GM12878 (cell line): Measurements from ENCODE around the gene PSMC3. TPM values are rescaled to one million over a fixed set of nuclear protein-coding genes. Genes with fewer than 3 reads are reported as not detected.

Source experiments
- ATAC-seq: fragments of 200-7000 bp; cut with Tn5 transposase; 3 replicates; pipeline ENCODE4 v1.9.1; 2020; ENCODE audit warnings: mild to moderate bottlenecking, moderate library complexity
- BruUV-seq: library from RNA; stranded (reverse); fragments of 400-500 nt; replicated peaks from 2 replicates; lab custom pipeline; 2021; lab: Mats Ljungman, UMichigan
- CTCF ChIA-PET: fragments of 300-600 bp; sonication (Branson Sonifier 250); formaldehyde crosslinking; extraction: SDS; loops from one replicate; lab custom pipeline; 2021; ENCODE audit warnings: inconsistent platforms; lab: Yijun Ruan, JAX
- POLR2A ChIA-PET: fragments of 350-600 bp; formaldehyde crosslinking; extraction: SDS; loops from one replicate; lab custom pipeline; 2021; ENCODE audit warnings: inconsistent platforms; lab: Charles Lee
- RAD21 ChIA-PET: fragments of 300-600 bp; sonication (Branson Sonifier 250); formaldehyde crosslinking; loops from one replicate; lab custom pipeline; 2023; ENCODE audit warnings: antibody characterized with exemption; ENCODE audit not compliant: unreplicated experiment; lab: Charles Lee
- SMC1A ChIA-PET: fragments of 300-600 bp; sonication (Branson Sonifier 250); formaldehyde crosslinking; loops from one replicate; lab custom pipeline; 2023; ENCODE audit not compliant: unreplicated experiment, uncharacterized antibody; lab: Charles Lee
- DNase-seq: peaks from one replicate; pipeline ENCODE4 v3.0.0-alpha.2; 2011; ENCODE audit warnings: low read depth, low spot score
- FAIRE-seq: peaks from 3 replicates; lab custom pipeline; 2011; peaks lifted over from hg19 to GRCh38; lab: Jason Lieb, UNC
- H2AFZ ChIP-seq: 2 replicates; pipeline ENCODE4 v1.6.0; 2011; ENCODE audit warnings: low read depth, low read length, control low read depth; ENCODE audit not compliant: control insufficient read depth
- H3K27ac ChIP-seq: 2 replicates; pipeline ENCODE4 v1.5.1; 2011; ENCODE audit warnings: control low read depth; ENCODE audit not compliant: control insufficient read depth, insufficient read depth
- H3K27me3 ChIP-seq, 2 experiments: replicated peaks in 1 of 2; 2 replicates each; pipeline versions ENCODE4 v1.6.0 to v1.6.1; 2011; ENCODE audit warnings: low read length in 1 of 2; ENCODE audit not compliant: control insufficient read depth in 2 of 2, insufficient read depth in 2 of 2
- H3K36me3 ChIP-seq, 2 experiments: 2 replicates each; pipeline ENCODE4 v1.5.1; 2011; ENCODE audit warnings: low read length in 1 of 2; ENCODE audit not compliant: control insufficient read depth in 2 of 2, insufficient read depth in 2 of 2
- H3K4me1 ChIP-seq: 2 replicates; pipeline ENCODE4 v1.6.1; 2011; ENCODE audit warnings: mild to moderate bottlenecking, low read length, moderate library complexity, mixed read lengths; ENCODE audit not compliant: control insufficient read depth, insufficient read depth
- H3K4me2 ChIP-seq: 2 replicates; pipeline ENCODE4 v1.6.0; 2011; ENCODE audit warnings: control low read depth; ENCODE audit not compliant: control insufficient read depth, insufficient read depth
- H3K4me3 ChIP-seq: fragments of 200-600 bp; sonication (generic); 2 replicates; pipeline ENCODE4 v1.5.1; 2016
- H3K79me2 ChIP-seq: 2 replicates; pipeline ENCODE4 v1.6.0; 2011; ENCODE audit warnings: low read length; ENCODE audit not compliant: control insufficient read depth, insufficient read depth
- H3K9ac ChIP-seq: 2 replicates; pipeline ENCODE4 v1.8.0; 2011; ENCODE audit warnings: low read length, control low read depth, mixed read lengths; ENCODE audit not compliant: control insufficient read depth, insufficient read depth
- H3K9me3 ChIP-seq: replicated peaks from 3 replicates; pipeline ENCODE4 v1.5.1; 2011; ENCODE audit warnings: mild to moderate bottlenecking, low read length; ENCODE audit not compliant: control insufficient read depth, insufficient read depth
- H4K20me1 ChIP-seq: 2 replicates; pipeline ENCODE4 v1.6.0; 2011; ENCODE audit not compliant: control insufficient read depth, insufficient read depth
- CBFB ChIP-seq: IDR thresholded peaks from 2 replicates; pipeline ENCODE4 v1.6.1; 2016; ENCODE audit warnings: antibody characterized with exemption, low read depth
- CHD2 ChIP-seq: IDR thresholded peaks from 2 replicates; pipeline ENCODE4 v1.6.1; 2011; ENCODE audit warnings: low read depth, low read length, improper control_type of control experiment, borderline replicate concordance
- EGR1 ChIP-seq, 2 experiments: IDR thresholded peaks; 1 replicate in 1 of 2; 2 replicates in 1 of 2; pipeline ENCODE4 v1.6.1; 2011 to 2012; ENCODE audit warnings: low read depth in 2 of 2, low read length in 2 of 2, borderline replicate concordance in 1 of 2, mild to moderate bottlenecking in 1 of 2, moderate library complexity in 1 of 2
- PAX5 ChIP-seq: IDR thresholded peaks from 2 replicates; pipeline ENCODE4 v1.6.1; 2011; ENCODE audit warnings: low read depth, low read length, borderline replicate concordance
- RAD51 ChIP-seq: fragments of 450-650 bp; IDR thresholded peaks from 2 replicates; pipeline ENCODE4 v1.6.1; 2016; ENCODE audit warnings: moderate library complexity, mild to moderate bottlenecking, inconsistent platforms
- SMC3 ChIP-seq: IDR thresholded peaks from 2 replicates; pipeline ENCODE4 v1.6.1; 2011; ENCODE audit warnings: low read length, improper control_type of control experiment, borderline replicate concordance
- ZNF622 ChIP-seq: fragments of 450-650 bp; IDR thresholded peaks from 2 replicates; pipeline ENCODE4 v1.6.1; 2017; ENCODE audit warnings: mild to moderate bottlenecking, inconsistent platforms
- WGBS: methylation state at CpG from one replicate; pipeline ENCODE4 v1.1.6; 2016; ENCODE audit warnings: low lambda C conversion rate; ENCODE audit not compliant: insufficient replicate concordance, insufficient coverage; ENCODE audit errors: missing lambda C conversion rate; 5-methylcytosine and 5-hydroxymethylcytosine counted together
- in situ Hi-C: fragments of 300-500 bp; cut with MboI; formaldehyde crosslinking; loops from 9 replicates; pipeline ENCODE4 v1.14.3; 2018; ENCODE audit warnings: mixed read lengths
- intact Hi-C: fragments of 100-400 bp; cut with micrococcal nuclease; formaldehyde crosslinking; loops from one replicate; pipeline ENCODE4 v1.14.2; 2022; ENCODE audit not compliant: unreplicated experiment
- microRNA-seq: library from miRNA; unstranded; fragments of <30 nt; microRNA quantifications from one replicate; pipeline ENCODE4, GENCODE V29; 2018
- polyA plus RNA-seq, 11 experiments: library from polyadenylated mRNA; depleted of rRNA in 4 of 11; unstranded in 6 of 11; stranded (reverse) in 5 of 11; fragments of >200 nt; fragmentation: Nextera tagmentation in 4 of 11; fragmentation: Illumina TruSeq in 1 of 11; extraction: Ambion mirVana in 4 of 11; extraction: Trizol in 1 of 11; gene quantifications; 1 replicate in 1 of 11; 2 replicates in 10 of 11; pipeline versions ENCODE4 v1.2.1 to v1.2.3, GENCODE V29; 2011 to 2016; ENCODE audit warnings: inconsistent platforms in 2 of 11, missing spikeins in 2 of 11, low read depth in 1 of 11
- small RNA-seq: library from RNA; depleted of rRNA; stranded (forward); fragments of <200 nt; gene quantifications from one replicate; pipeline ENCODE3, GENCODE V24; 2014
- total RNA-seq, 4 experiments: library from RNA; depleted of rRNA in 3 of 4; stranded (reverse); fragments of >200 nt in 3 of 4; fragmentation: Illumina TruSeq in 1 of 4; extraction: Trizol in 1 of 4; gene quantifications; 2 replicates each; pipeline versions ENCODE4 v1.2.1 to v1.2.3, GENCODE V29; 2013 to 2021
- TF ChIP-seq, protein P1 (sequence below): fragments of 450-650 bp; IDR thresholded peaks from 2 replicates; pipeline ENCODE4 v1.6.1; 2017; ENCODE audit warnings: low read depth, mild to moderate bottlenecking, moderate library complexity

Gene PSMC3
- total and polyA plus RNA-seq, 10 of the 15 experiments (the other 5 are each of a cell fraction or from before 2014, with no cell fraction given): 39.5 to 289 (median 155) TPM

DNA sequence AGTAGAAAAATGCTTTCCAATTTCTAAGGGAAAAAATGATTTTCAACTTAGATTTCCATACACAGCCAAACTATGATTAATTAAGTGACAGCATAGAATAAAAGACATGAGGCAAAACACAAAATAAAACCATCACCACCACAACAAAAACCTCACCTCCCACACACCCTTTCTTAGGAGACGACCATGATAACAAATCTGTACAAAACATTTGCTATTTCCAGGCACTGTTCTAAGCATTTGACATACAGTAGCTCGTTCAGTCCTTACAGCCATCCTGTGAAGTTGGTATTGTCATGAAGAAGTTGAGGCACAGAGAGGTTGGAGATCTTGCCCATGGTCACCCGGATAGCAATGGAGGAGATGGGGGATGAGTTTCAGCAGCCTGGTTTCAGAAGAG, 56.6 kb downstream of the PSMC3 start:
- no peak for FAIRE-seq
- intact Hi-C loops: loop anchor here (10.0 kb wide), 2 partner anchors 395 to 485 kb away; partner anchors contain the start of gene FNBP4
- Histone ChIP-seq H3K36me3 (peaks cover 0 to 5% of the 10 kb centered on the region in 2 experiments), H3K9ac (no peak overlapping the region)
- no peak for TF ChIP-seq RAD51
- TF ChIP-seq, protein P1, sequence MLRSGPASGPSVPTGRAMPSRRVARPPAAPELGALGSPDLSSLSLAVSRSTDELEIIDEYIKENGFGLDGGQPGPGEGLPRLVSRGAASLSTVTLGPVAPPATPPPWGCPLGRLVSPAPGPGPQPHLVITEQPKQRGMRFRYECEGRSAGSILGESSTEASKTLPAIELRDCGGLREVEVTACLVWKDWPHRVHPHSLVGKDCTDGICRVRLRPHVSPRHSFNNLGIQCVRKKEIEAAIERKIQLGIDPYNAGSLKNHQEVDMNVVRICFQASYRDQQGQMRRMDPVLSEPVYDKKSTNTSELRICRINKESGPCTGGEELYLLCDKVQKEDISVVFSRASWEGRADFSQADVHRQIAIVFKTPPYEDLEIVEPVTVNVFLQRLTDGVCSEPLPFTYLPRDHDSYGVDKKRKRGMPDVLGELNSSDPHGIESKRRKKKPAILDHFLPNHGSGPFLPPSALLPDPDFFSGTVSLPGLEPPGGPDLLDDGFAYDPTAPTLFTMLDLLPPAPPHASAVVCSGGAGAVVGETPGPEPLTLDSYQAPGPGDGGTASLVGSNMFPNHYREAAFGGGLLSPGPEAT: no peak
- TF ChIP-seq SMC3: no peak
- TF ChIP-seq PAX5: no peak
- no peak for TF ChIP-seq EGR1 (IDR thresholded peaks at IDR 0.05; ENCODE audit: borderline replicate concordance in 1 of 2, low read depth in 2 of 2, low read length in 2 of 2)
- no peak for TF ChIP-seq ZNF622
- TF ChIP-seq CHD2: no peak
- no peak for TF ChIP-seq CBFB
- TF ChIP-seq, all 136 proteins: peak for 0
- H3K4me1 ChIP-seq: peaks cover 3% of the 10 kb centered on the region; the same call in 1 of the 2 replicates
- no peak overlapping the region for H2AFZ ChIP-seq
- H3K4me2 ChIP-seq: no peak overlapping the region
- in situ Hi-C loops: loop anchor here (5.0 kb wide), 1 partner anchor 38 kb away; the partner anchor contains the start of gene SLC39A13
- no peak for ATAC-seq
- POLR2A ChIA-PET: interaction anchor here (0.5 to 1.1 kb wide), 2 partner anchors 38 to 235 kb away, joined by 3 to 8 read pairs; no protein-coding TSS in a partner anchor
- SMC1A ChIA-PET: no interaction called here
- no peak overlapping the region for H3K4me3 ChIP-seq
- no peak for DNase-seq
- no TSS peak for BruUV-seq
- no peaks in the 10 kb centered on the region for H3K9me3 ChIP-seq
- CTCF ChIA-PET: interaction anchor here (1.0 to 8.6 kb wide), 2 partner anchors 21 to 41 kb away, joined by 4 to 161 read pairs; partner anchors contain the start of gene SLC39A13
- H3K27ac ChIP-seq: no peak overlapping the region
- 60% methylated on average over 3 of the region's 3 CpGs for WGBS
- RAD21 ChIA-PET: interaction anchor here (0.7 to 1.5 kb wide), 3 partner anchors 9 to 156 kb away, joined by 3 to 5 read pairs (median 3); partner anchors contain the start of gene SPI1
- H4K20me1 ChIP-seq: no peaks in the 10 kb centered on the region
- H3K27me3 ChIP-seq: no peaks in the 10 kb centered on the region
- H3K79me2 ChIP-seq: peaks cover 9% of the 10 kb centered on the region

Small RNA genes within 50 kb of the gene (microRNA-seq; reads per million reads assigned to microRNA genes)
- not detected for gene MIR4487

Small RNA genes within 50 kb of the gene (small RNA-seq; reads per million reads assigned to genes)
- not detected for gene MIR4487

Other genes with a start within 250 kb of the PSMC3 start
Only the 7 nearest of the 17 such genes appear.
- 0.05 TPM in 1 of 2 replicates, not detected in the other for gene MYBPC3, start 73.7 kb downstream of the PSMC3 start, total RNA-seq (2014; rRNA removed)
- gene MYBPC3, start 73.7 kb downstream of the PSMC3 start, total RNA-seq (2014; rRNA removed; fragmentation: Illumina TruSeq; extraction: Trizol): not detected in 2 replicates
- not detected in 2 replicates for gene MYBPC3, start 73.7 kb downstream of the PSMC3 start, total RNA-seq (2021)
- gene MYBPC3, start 73.7 kb downstream of the PSMC3 start, polyA plus RNA-seq (2011; rRNA removed): 0.03 TPM in 1 of 2 replicates, not detected in the other
- gene MYBPC3, start 73.7 kb downstream of the PSMC3 start, polyA plus RNA-seq (2014; fragmentation: Illumina TruSeq; extraction: Trizol): 0.03 TPM in 1 of 2 replicates, not detected in the other
- not detected for gene MYBPC3, start 73.7 kb downstream of the PSMC3 start, polyA plus RNA-seq (2014; fragmentation: Nextera tagmentation; extraction: Ambion mirVana)
- 0.06 TPM in 1 of 2 replicates, not detected in the other for gene MYBPC3, start 73.7 kb downstream of the PSMC3 start, polyA plus RNA-seq (2014; rRNA removed)
- under 1 TPM in 1 of 2 experiments, not detected in 1; 0.08 TPM for gene MYBPC3, start 73.7 kb downstream of the PSMC3 start, polyA plus RNA-seq (2016; fragmentation: Nextera tagmentation; extraction: Ambion mirVana)
- 19.9 and 25.9 TPM in 2 replicates for gene SPI1, start 47.9 kb downstream of the PSMC3 start, total RNA-seq (2014; rRNA removed)
- gene SPI1, start 47.9 kb downstream of the PSMC3 start, total RNA-seq (2014; rRNA removed; fragmentation: Illumina TruSeq; extraction: Trizol): 5.9 and 6.5 TPM in 2 replicates
- gene SPI1, start 47.9 kb downstream of the PSMC3 start, total RNA-seq (2021): 29.5 and 31.1 TPM in 2 replicates
- 3.6 and 10.2 TPM in 2 replicates for gene SPI1, start 47.9 kb downstream of the PSMC3 start, polyA plus RNA-seq (2011; rRNA removed)
- gene SPI1, start 47.9 kb downstream of the PSMC3 start, polyA plus RNA-seq (2014; fragmentation: Illumina TruSeq; extraction: Trizol): 1.3 and 8.8 TPM in 2 replicates
- gene SPI1, start 47.9 kb downstream of the PSMC3 start, polyA plus RNA-seq (2014; fragmentation: Nextera tagmentation; extraction: Ambion mirVana): under 1 TPM; 0.05 to 0.08 TPM
- gene SPI1, start 47.9 kb downstream of the PSMC3 start, polyA plus RNA-seq (2014; rRNA removed): 24.5 and 30.2 TPM in 2 replicates
- 10 to 100 TPM in 1 of 2 experiments, 1 to 10 TPM in 1; 9.2 to 15.0 TPM for gene SPI1, start 47.9 kb downstream of the PSMC3 start, polyA plus RNA-seq (2016; fragmentation: Nextera tagmentation; extraction: Ambion mirVana)
- 11.3 and 14.5 TPM in 2 replicates for gene SLC39A13, start 17.8 kb downstream of the PSMC3 start, total RNA-seq (2014; rRNA removed)
- gene SLC39A13, start 17.8 kb downstream of the PSMC3 start, total RNA-seq (2014; rRNA removed; fragmentation: Illumina TruSeq; extraction: Trizol): 3.3 and 3.6 TPM in 2 replicates
- 14.5 and 15.0 TPM in 2 replicates for gene SLC39A13, start 17.8 kb downstream of the PSMC3 start, total RNA-seq (2021)
- gene SLC39A13, start 17.8 kb downstream of the PSMC3 start, polyA plus RNA-seq (2011; rRNA removed): 2.0 and 4.2 TPM in 2 replicates
- 2.1 and 3.2 TPM in 2 replicates for gene SLC39A13, start 17.8 kb downstream of the PSMC3 start, polyA plus RNA-seq (2014; fragmentation: Illumina TruSeq; extraction: Trizol)
- under 1 TPM; 0.23 to 0.60 TPM for gene SLC39A13, start 17.8 kb downstream of the PSMC3 start, polyA plus RNA-seq (2014; fragmentation: Nextera tagmentation; extraction: Ambion mirVana)
- 19.8 and 20.4 TPM in 2 replicates for gene SLC39A13, start 17.8 kb downstream of the PSMC3 start, polyA plus RNA-seq (2014; rRNA removed)
- gene SLC39A13, start 17.8 kb downstream of the PSMC3 start, polyA plus RNA-seq (2016; fragmentation: Nextera tagmentation; extraction: Ambion mirVana): 1 to 10 TPM; 8.4 to 8.9 TPM
- 0.23 and 0.27 TPM in 2 replicates for gene RAPSN, start 22.7 kb upstream of the PSMC3 start, total RNA-seq (2014; rRNA removed)
- 0.09 and 0.13 TPM in 2 replicates for gene RAPSN, start 22.7 kb upstream of the PSMC3 start, total RNA-seq (2014; rRNA removed; fragmentation: Illumina TruSeq; extraction: Trizol)
- gene RAPSN, start 22.7 kb upstream of the PSMC3 start, total RNA-seq (2021): 0.15 and 0.27 TPM in 2 replicates
- 0.08 and 0.09 TPM in 2 replicates for gene RAPSN, start 22.7 kb upstream of the PSMC3 start, polyA plus RNA-seq (2011; rRNA removed)
- gene RAPSN, start 22.7 kb upstream of the PSMC3 start, polyA plus RNA-seq (2014; fragmentation: Illumina TruSeq; extraction: Trizol): not detected in 2 replicates
- gene RAPSN, start 22.7 kb upstream of the PSMC3 start, polyA plus RNA-seq (2014; fragmentation: Nextera tagmentation; extraction: Ambion mirVana): not detected
- gene RAPSN, start 22.7 kb upstream of the PSMC3 start, polyA plus RNA-seq (2014; rRNA removed): 0.28 TPM in 1 of 2 replicates, not detected in the other
- gene RAPSN, start 22.7 kb upstream of the PSMC3 start, polyA plus RNA-seq (2016; fragmentation: Nextera tagmentation; extraction: Ambion mirVana): not detected
- gene CELF1, start 126.7 kb upstream of the PSMC3 start, total RNA-seq (2014; rRNA removed): 78.6 and 82.0 TPM in 2 replicates
- gene CELF1, start 126.7 kb upstream of the PSMC3 start, total RNA-seq (2014; rRNA removed; fragmentation: Illumina TruSeq; extraction: Trizol): 64.2 and 64.9 TPM in 2 replicates
- 106 and 108 TPM in 2 replicates for gene CELF1, start 126.7 kb upstream of the PSMC3 start, total RNA-seq (2021)
- 128 and 130 TPM in 2 replicates for gene CELF1, start 126.7 kb upstream of the PSMC3 start, polyA plus RNA-seq (2011; rRNA removed)
- 73.1 and 77.8 TPM in 2 replicates for gene CELF1, start 126.7 kb upstream of the PSMC3 start, polyA plus RNA-seq (2014; fragmentation: Illumina TruSeq; extraction: Trizol)
- gene CELF1, start 126.7 kb upstream of the PSMC3 start, polyA plus RNA-seq (2014; fragmentation: Nextera tagmentation; extraction: Ambion mirVana): 10 to 100 TPM; 35.3 to 41.5 TPM
- 83.8 and 92.9 TPM in 2 replicates for gene CELF1, start 126.7 kb upstream of the PSMC3 start, polyA plus RNA-seq (2014; rRNA removed)
- gene CELF1, start 126.7 kb upstream of the PSMC3 start, polyA plus RNA-seq (2016; fragmentation: Nextera tagmentation; extraction: Ambion mirVana): 100 to 1,000 TPM; 108 to 109 TPM
- 98.7 and 99.7 TPM in 2 replicates for gene PTPMT1, start 139.2 kb upstream of the PSMC3 start, total RNA-seq (2014; rRNA removed)
- gene PTPMT1, start 139.2 kb upstream of the PSMC3 start, total RNA-seq (2014; rRNA removed; fragmentation: Illumina TruSeq; extraction: Trizol): 41.2 and 44.2 TPM in 2 replicates
- gene PTPMT1, start 139.2 kb upstream of the PSMC3 start, total RNA-seq (2021): 59.1 and 59.7 TPM in 2 replicates
- gene PTPMT1, start 139.2 kb upstream of the PSMC3 start, polyA plus RNA-seq (2011; rRNA removed): 45.5 and 50.3 TPM in 2 replicates
- gene PTPMT1, start 139.2 kb upstream of the PSMC3 start, polyA plus RNA-seq (2014; fragmentation: Illumina TruSeq; extraction: Trizol): 57.2 and 59.2 TPM in 2 replicates
- 10 to 100 TPM; 12.0 to 26.1 TPM for gene PTPMT1, start 139.2 kb upstream of the PSMC3 start, polyA plus RNA-seq (2014; fragmentation: Nextera tagmentation; extraction: Ambion mirVana)
- gene PTPMT1, start 139.2 kb upstream of the PSMC3 start, polyA plus RNA-seq (2014; rRNA removed): 106 and 112 TPM in 2 replicates
- gene PTPMT1, start 139.2 kb upstream of the PSMC3 start, polyA plus RNA-seq (2016; fragmentation: Nextera tagmentation; extraction: Ambion mirVana): 100 to 1,000 TPM; 108 to 116 TPM
- gene KBTBD4, start 152.5 kb upstream of the PSMC3 start, total RNA-seq (2014; rRNA removed): 26.0 and 26.3 TPM in 2 replicates
- gene KBTBD4, start 152.5 kb upstream of the PSMC3 start, total RNA-seq (2014; rRNA removed; fragmentation: Illumina TruSeq; extraction: Trizol): 19.5 and 21.8 TPM in 2 replicates
- 20.0 and 20.6 TPM in 2 replicates for gene KBTBD4, start 152.5 kb upstream of the PSMC3 start, total RNA-seq (2021)
- gene KBTBD4, start 152.5 kb upstream of the PSMC3 start, polyA plus RNA-seq (2011; rRNA removed): 28.0 and 29.9 TPM in 2 replicates
- gene KBTBD4, start 152.5 kb upstream of the PSMC3 start, polyA plus RNA-seq (2014; fragmentation: Illumina TruSeq; extraction: Trizol): 21.3 and 21.8 TPM in 2 replicates
- gene KBTBD4, start 152.5 kb upstream of the PSMC3 start, polyA plus RNA-seq (2014; fragmentation: Nextera tagmentation; extraction: Ambion mirVana): 10 to 100 TPM; 25.4 to 46.4 TPM
- gene KBTBD4, start 152.5 kb upstream of the PSMC3 start, polyA plus RNA-seq (2014; rRNA removed): 15.6 and 18.4 TPM in 2 replicates
- 10 to 100 TPM; 31.4 to 32.5 TPM for gene KBTBD4, start 152.5 kb upstream of the PSMC3 start, polyA plus RNA-seq (2016; fragmentation: Nextera tagmentation; extraction: Ambion mirVana)